H1 (cell line): ENCODE measurements around the gene AKR1C1. TPM values are rescaled to one million over a fixed set of nuclear protein-coding genes. Genes with fewer than 3 reads are reported as not detected.

Experiments
- CTCF ChIA-PET: fragments of 300-600 bp; sonication (Branson Sonifier 250); formaldehyde crosslinking; loops from one replicate; lab custom pipeline; 2021; ENCODE audit not compliant: partially characterized antibody; lab: Charles Lee
- POLR2A ChIA-PET: fragments of 300-600 bp; sonication (Branson Sonifier 250); formaldehyde crosslinking; loops from one replicate; lab custom pipeline; 2021; ENCODE audit warnings: inconsistent platforms; ENCODE audit not compliant: partially characterized antibody; lab: Charles Lee
- DNase-seq, 2 experiments: peaks; one replicate each; pipeline versions ENCODE4 v3.0.0 to v3.0.0-alpha.2; 2010 to 2022; ENCODE audit warnings: low spot score in 2 of 2, low read depth in 1 of 2, mixed read lengths in 1 of 2
- FAIRE-seq: peaks from 2 replicates; lab custom pipeline; 2011; peaks lifted over from hg19 to GRCh38; lab: Jason Lieb, UNC
- H2AFZ ChIP-seq: 2 replicates; pipeline ENCODE4 v1.8.1; 2012; ENCODE audit warnings: low read length, inconsistent platforms
- H2AK5ac ChIP-seq: 2 replicates; pipeline ENCODE4 v1.6.1; 2013; ENCODE audit warnings: low read depth, low read length
- H2BK120ac ChIP-seq: replicated peaks from 2 replicates; pipeline ENCODE3; 2013; ENCODE audit warnings: low read depth, low read length, inconsistent platforms
- H2BK12ac ChIP-seq: 2 replicates; pipeline ENCODE4 v1.6.1; 2013; ENCODE audit warnings: low read depth, low read length
- H2BK15ac ChIP-seq: 2 replicates; pipeline ENCODE4 v1.6.1; 2013; ENCODE audit warnings: low read length
- H2BK20ac ChIP-seq: 2 replicates; pipeline ENCODE4 v1.6.1; 2013; ENCODE audit warnings: low read length
- H2BK5ac ChIP-seq: 2 replicates; pipeline ENCODE4 v1.6.1; 2013; ENCODE audit warnings: low read depth, low read length
- H3K14ac ChIP-seq: 2 replicates; pipeline ENCODE4 v1.6.1; 2013; ENCODE audit warnings: inconsistent platforms; ENCODE audit not compliant: insufficient read length
- H3K18ac ChIP-seq: 2 replicates; pipeline ENCODE4 v1.6.1; 2013; ENCODE audit warnings: low read length; ENCODE audit errors: extremely low read depth
- H3K23ac ChIP-seq: 2 replicates; pipeline ENCODE4 v1.6.1; 2013; ENCODE audit warnings: inconsistent platforms; ENCODE audit not compliant: insufficient read length
- H3K23me2 ChIP-seq: 2 replicates; pipeline ENCODE4 v1.6.1; 2013; ENCODE audit warnings: low read depth, low read length
- H3K27ac ChIP-seq: 2 replicates; pipeline ENCODE4 v1.6.1; 2011; ENCODE audit warnings: low read depth, low read length, inconsistent platforms
- H3K27me3 ChIP-seq, 4 experiments: replicated peaks in 1 of 4; 1 replicate in 1 of 4; 2 replicates in 3 of 4; pipeline versions ENCODE4 v1.6.1 to v1.8.1; 2011 to 2013; ENCODE audit warnings: low read length in 3 of 4, mild to moderate bottlenecking in 3 of 4, inconsistent platforms in 2 of 4, mixed read lengths in 2 of 4, moderate library complexity in 1 of 4; ENCODE audit not compliant: control insufficient read depth in 3 of 4, insufficient read depth in 3 of 4; ENCODE audit errors: extremely low read depth in 1 of 4
- H3K36me3 ChIP-seq, 4 experiments: 2 replicates each; pipeline versions ENCODE4 v1.6.1 to v1.8.1; 2011 to 2013; ENCODE audit warnings: mild to moderate bottlenecking in 4 of 4, low read length in 3 of 4, moderate library complexity in 2 of 4, control low read depth in 1 of 4, inconsistent platforms in 1 of 4; ENCODE audit not compliant: insufficient read depth in 4 of 4, control insufficient read depth in 2 of 4
- H3K4ac ChIP-seq: replicated peaks from 2 replicates; pipeline ENCODE3; 2013; ENCODE audit warnings: low read length, low read depth, mixed read lengths, inconsistent platforms; ENCODE audit not compliant: insufficient read length
- H3K4me1 ChIP-seq, 4 experiments: replicated peaks in 1 of 4; 1 replicate in 1 of 4; 2 replicates in 3 of 4; pipeline versions ENCODE4 v1.6.1 to v1.8.1; 2011 to 2013; ENCODE audit warnings: low read length in 3 of 4, inconsistent platforms in 2 of 4, mixed read lengths in 1 of 4; ENCODE audit not compliant: insufficient read depth in 4 of 4, control insufficient read depth in 3 of 4
- H3K4me2 ChIP-seq, 2 experiments: 2 replicates each; pipeline versions ENCODE4 v1.6.1 to v1.8.1; 2011 to 2013; ENCODE audit warnings: low read depth in 2 of 2, low read length in 2 of 2, control low read depth in 1 of 2, inconsistent platforms in 1 of 2, mild to moderate bottlenecking in 1 of 2; ENCODE audit not compliant: insufficient read depth in 1 of 2
- H3K4me3 ChIP-seq, 4 experiments: fragments of 200-600, 300-600 bp in 1 of 4; sonication (generic), shearing (Covaris generic), sonication (Bioruptor Twin) in 1 of 4; 2 replicates each; pipeline versions ENCODE4 v1.5.1 to v1.8.1; 2011 to 2016; ENCODE audit warnings: low read length in 4 of 4, low read depth in 3 of 4, control low read depth in 2 of 4, inconsistent platforms in 2 of 4, mild to moderate bottlenecking in 2 of 4, mixed read lengths in 1 of 4, moderate library complexity in 1 of 4; ENCODE audit not compliant: insufficient read depth in 2 of 4; ENCODE audit errors: extremely low read depth in 1 of 4
- H3K56ac ChIP-seq: replicated peaks from 2 replicates; pipeline ENCODE3; 2013; ENCODE audit warnings: low read depth, mild to moderate bottlenecking, mixed read lengths, low read length, inconsistent platforms; ENCODE audit not compliant: insufficient read length
- H3K79me1 ChIP-seq: 2 replicates; pipeline ENCODE4 v1.6.1; 2013; ENCODE audit warnings: low read depth, low read length, control low read depth
- H3K79me2 ChIP-seq, 2 experiments: 2 replicates each; pipeline versions ENCODE4 v1.6.1 to v1.8.1; 2012 to 2013; ENCODE audit warnings: low read length in 2 of 2, mild to moderate bottlenecking in 2 of 2, inconsistent platforms in 1 of 2; ENCODE audit not compliant: insufficient read depth in 2 of 2, control insufficient read depth in 1 of 2
- H3K9ac ChIP-seq, 4 experiments: replicated peaks in 1 of 4; 1 replicate in 1 of 4; 2 replicates in 3 of 4; pipeline versions ENCODE4 v1.6.1 to v1.8.1; 2011 to 2013; ENCODE audit warnings: low read depth in 3 of 4, low read length in 3 of 4, control low read depth in 2 of 4, mild to moderate bottlenecking in 2 of 4, moderate library complexity in 2 of 4, inconsistent platforms in 1 of 4; ENCODE audit errors: extremely low read depth in 1 of 4
- H3K9me3 ChIP-seq, 2 experiments: 2 replicates each; pipeline versions ENCODE4 v1.6.1 to v1.8.1; 2012 to 2013; ENCODE audit warnings: mild to moderate bottlenecking in 2 of 2, moderate library complexity in 2 of 2, control low read depth in 1 of 2, inconsistent platforms in 1 of 2, low read depth in 1 of 2, low read length in 1 of 2, mixed read lengths in 1 of 2; ENCODE audit not compliant: insufficient read depth in 2 of 2
- H4K20me1 ChIP-seq, 2 experiments: replicated peaks in 1 of 2; 2 replicates each; pipeline versions ENCODE3 to v1.8.1; 2011 to 2013; ENCODE audit warnings: inconsistent platforms in 2 of 2, low read length in 2 of 2, mild to moderate bottlenecking in 1 of 2; ENCODE audit not compliant: insufficient read depth in 2 of 2, control insufficient read depth in 1 of 2
- H4K5ac ChIP-seq: 2 replicates; pipeline ENCODE4 v1.6.1; 2013; ENCODE audit warnings: low read length, low read depth, mixed read lengths, inconsistent platforms; ENCODE audit not compliant: insufficient read length
- H4K8ac ChIP-seq: 2 replicates; pipeline ENCODE4 v1.8.0; 2013; ENCODE audit warnings: mild to moderate bottlenecking, moderate library complexity, low read length, inconsistent platforms; ENCODE audit not compliant: insufficient read depth; ENCODE audit errors: extremely low read depth
- H4K91ac ChIP-seq: replicated peaks from 2 replicates; pipeline ENCODE3; 2013; ENCODE audit warnings: low read length, mixed read lengths, inconsistent platforms; ENCODE audit not compliant: insufficient read length
- CREB1 ChIP-seq: IDR thresholded peaks from 2 replicates; pipeline ENCODE4 v1.6.1; 2012; ENCODE audit warnings: inconsistent platforms
- KDM5A ChIP-seq: fragments of 200-600 bp; IDR thresholded peaks from 2 replicates; pipeline ENCODE4 v1.7.1; 2012; ENCODE audit warnings: mild to moderate bottlenecking, low read length, inconsistent platforms, mixed read lengths
- SP4 ChIP-seq: IDR thresholded peaks from 2 replicates; pipeline ENCODE4 v1.6.1; 2012; ENCODE audit warnings: low read length, inconsistent platforms
- polyA plus RNA-seq, 7 experiments: library from polyadenylated mRNA; depleted of rRNA in 3 of 7; stranded (reverse) in 5 of 7; unstranded in 2 of 7; fragments of >200 nt in 5 of 7; fragments of 200-250 nt in 2 of 7; gene quantifications; 1 replicate in 5 of 7; 2 replicates in 1 of 7; 4 replicates in 1 of 7; pipeline versions ENCODE4 v1.2.1 to v1.2.3, GENCODE V29; 2011 to 2013; ENCODE audit warnings: missing spikeins in 2 of 7, mixed read lengths in 2 of 7
- total RNA-seq: library from RNA; stranded (reverse); fragmentation: NEBNext Ultra II Directional; extraction: Animal tissue kit (Norgen Biotek cat#: 25700); gene quantifications from 2 replicates; pipeline ENCODE4 v1.2.1, GENCODE V29; 2021

AKR1C1 gene
- total and polyA plus RNA-seq, 2 of the 8 experiments (the other 6 are each of a cell fraction or from before 2014, with no cell fraction given): 1.4 to 2.1 TPM

DNA sequence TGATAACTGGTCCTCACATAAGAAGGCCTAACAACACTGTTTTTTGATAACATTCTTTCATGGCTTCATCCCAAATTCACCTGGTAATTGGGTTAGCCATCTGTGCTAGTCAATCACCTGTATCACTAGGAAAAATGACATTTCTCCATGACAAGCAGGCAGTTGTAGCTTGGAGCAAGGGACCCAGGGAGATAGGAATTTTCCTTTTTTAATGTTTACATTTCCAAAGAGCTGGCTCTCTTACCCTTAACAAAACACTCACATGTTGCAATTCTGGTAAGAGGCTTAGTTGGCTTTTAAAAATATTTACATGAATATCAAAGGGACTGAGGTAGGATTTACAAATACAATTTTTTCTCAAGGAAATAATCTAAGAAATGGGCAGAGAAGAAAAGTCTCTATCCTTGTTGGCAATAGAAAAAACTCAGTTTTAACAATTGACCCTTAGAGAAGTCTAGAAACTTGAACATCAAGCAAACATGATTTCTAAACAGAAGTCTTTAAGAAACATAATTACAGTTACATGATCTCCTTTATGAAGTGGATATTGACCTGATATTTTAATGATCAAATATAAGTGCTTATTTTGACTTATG is 16.1 kb upstream of the AKR1C1 start:
- FAIRE-seq (no peak), DNase-seq (no peak)
- Histone ChIP-seq H3K79me1 (no peaks in the 10 kb centered on the region), H4K91ac (no peak overlapping the region), H2BK5ac (no peak overlapping the region; the same call in 1 of the 2 replicates), H3K79me2 (no peaks in the 10 kb centered on the region), H2BK20ac (no peak overlapping the region), H3K27me3 (no peaks in the 10 kb centered on the region; a peak in 1 of 7 replicates), H3K4me2 (no peak overlapping the region; a peak in 1 of 4 replicates), H3K18ac (no peak overlapping the region), H3K56ac (no peak overlapping the region), H2BK12ac (no peak overlapping the region), H3K4ac (no peak overlapping the region), H3K14ac (no peak overlapping the region), H4K5ac (no peak overlapping the region), H3K23ac (no peak overlapping the region), H3K9ac (no peak overlapping the region), H3K36me3 (no peaks in the 10 kb centered on the region), H3K4me3 (no peak overlapping the region), H2AK5ac (no peak overlapping the region), H3K4me1 (peaks cover 3 to 21% (median 14%) of the 10 kb centered on the region in 4 experiments), H4K20me1 (no peaks in the 10 kb centered on the region), H2AFZ (no peak overlapping the region), H2BK15ac (no peak overlapping the region), H3K9me3 (no peaks in the 10 kb centered on the region), H2BK120ac (no peak overlapping the region), H3K23me2 (no peaks in the 10 kb centered on the region), H3K27ac (no peak overlapping the region), H4K8ac (no peak overlapping the region)
- ChIA-PET CTCF (interaction anchor here (0.7 to 2.9 kb wide), 3 partner anchors 35 to 160 kb away, joined by 3 to 14 read pairs (median 10); no protein-coding TSS in a partner anchor), POLR2A (no interaction called here)
- TF ChIP-seq KDM5A (no peak), CREB1 (no peak), SP4 (no peak)
